LHCN-M2 (cell line): Measurements from ENCODE around the gene SERINC5. TPM values are rescaled to one million over a fixed set of nuclear protein-coding genes. Genes with fewer than 3 reads are reported as not detected.
"Not testable (repeated sequence)": the region's sequence is repeated elsewhere in the genome, so short reads cannot be mapped to it uniquely, and the experiment has no call there.

ENCODE experiments used
- DNase-seq: peaks from one replicate; pipeline ENCODE4 v3.0.0-alpha.2; 2012; ENCODE audit warnings: low read depth
- total RNA-seq: library from RNA; depleted of rRNA; stranded (reverse); fragments of >200 nt; gene quantifications from 2 replicates; pipeline ENCODE4 v1.2.3, GENCODE V29; 2014

Gene SERINC5
- total RNA-seq, 1 experiment from 2014 or later = 15.6 TPM

DNA sequence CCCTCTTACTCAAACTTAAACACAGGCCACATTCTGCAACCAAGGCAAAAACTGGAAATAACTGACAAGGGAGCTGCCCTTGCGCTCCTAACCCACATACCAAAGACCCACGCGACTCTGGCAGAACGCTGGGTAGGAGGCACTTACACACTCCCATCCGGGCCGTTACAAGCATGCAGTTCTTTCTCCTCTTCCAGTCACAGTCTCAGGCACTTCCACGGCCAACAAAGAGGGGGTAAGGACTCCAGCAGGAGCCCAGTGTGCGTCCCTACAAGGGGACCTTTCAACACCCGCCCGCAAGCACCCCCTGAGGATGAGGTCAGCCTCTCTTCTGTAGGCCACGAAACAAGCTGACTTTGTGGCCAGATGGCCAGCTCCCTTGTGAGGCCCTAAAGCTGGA, 57.4 kb downstream of the SERINC5 start:
- no peak for DNase-seq

DNA sequence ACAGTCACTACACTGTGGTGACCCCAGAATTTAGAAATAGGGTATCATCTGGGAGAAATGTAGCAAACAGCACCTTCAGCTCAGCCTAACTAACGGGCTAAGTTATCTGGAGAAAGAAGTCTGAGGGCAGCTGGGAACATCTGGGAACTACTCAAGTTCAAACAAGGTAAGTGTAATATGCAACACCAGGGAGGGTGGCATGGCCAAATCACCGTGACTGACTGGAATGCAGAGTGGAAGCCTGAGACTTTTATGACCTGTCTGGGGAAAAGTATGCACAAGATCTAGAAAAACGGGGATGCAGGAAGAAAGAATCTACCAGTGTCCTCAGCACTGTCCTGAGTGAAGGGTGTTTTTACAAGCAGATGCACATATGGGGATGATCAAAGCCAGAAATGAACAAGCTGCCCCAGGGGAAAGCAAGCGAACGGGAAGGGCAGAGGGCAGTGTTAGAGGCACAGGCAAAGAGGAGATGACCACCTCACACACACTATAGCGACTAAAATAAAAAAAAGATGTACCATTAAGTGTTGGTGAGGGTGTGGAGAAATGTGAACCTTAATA, 59.9 kb downstream of the SERINC5 start:
- no peak for DNase-seq

DNA sequence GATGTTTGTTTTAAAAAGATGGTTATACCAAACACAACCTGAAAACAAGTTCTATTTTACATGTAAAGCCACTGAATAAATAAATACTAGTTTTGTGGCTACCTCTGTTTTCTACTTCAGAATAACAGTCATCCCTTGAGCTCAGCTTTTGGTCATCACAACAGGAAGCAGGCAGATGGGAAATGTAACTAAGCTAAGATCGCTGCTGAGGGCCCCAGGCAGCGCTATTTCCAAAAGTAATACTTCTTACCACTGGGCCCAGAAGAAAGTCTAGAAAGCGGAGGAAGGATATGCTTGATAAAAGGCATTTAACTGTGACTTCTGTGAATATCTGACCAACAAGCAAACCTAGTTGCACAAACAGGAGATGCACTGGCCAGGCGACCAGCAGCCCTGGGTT, 61.4 kb downstream of the SERINC5 start:
- no peak for DNase-seq

DNA sequence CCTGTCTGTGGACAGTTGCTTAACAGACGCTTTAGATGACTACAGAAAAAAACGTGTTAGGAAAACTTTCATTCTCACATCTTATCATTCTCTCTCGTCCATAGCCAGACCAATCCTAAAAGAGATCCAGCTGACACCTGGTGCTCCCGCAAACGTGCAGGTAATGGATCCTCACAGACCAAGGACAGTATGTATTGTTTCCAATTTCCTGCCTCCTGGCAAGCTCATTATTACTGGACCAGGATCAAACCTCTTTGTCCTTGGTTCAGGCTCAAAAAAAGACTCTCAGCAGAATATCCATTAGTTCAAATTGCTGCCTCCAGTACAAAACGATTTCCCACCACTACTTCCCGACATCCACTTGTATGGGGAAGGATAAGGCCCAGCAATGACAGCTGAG, 62.4 kb downstream of the SERINC5 start:
- no peak for DNase-seq

DNA sequence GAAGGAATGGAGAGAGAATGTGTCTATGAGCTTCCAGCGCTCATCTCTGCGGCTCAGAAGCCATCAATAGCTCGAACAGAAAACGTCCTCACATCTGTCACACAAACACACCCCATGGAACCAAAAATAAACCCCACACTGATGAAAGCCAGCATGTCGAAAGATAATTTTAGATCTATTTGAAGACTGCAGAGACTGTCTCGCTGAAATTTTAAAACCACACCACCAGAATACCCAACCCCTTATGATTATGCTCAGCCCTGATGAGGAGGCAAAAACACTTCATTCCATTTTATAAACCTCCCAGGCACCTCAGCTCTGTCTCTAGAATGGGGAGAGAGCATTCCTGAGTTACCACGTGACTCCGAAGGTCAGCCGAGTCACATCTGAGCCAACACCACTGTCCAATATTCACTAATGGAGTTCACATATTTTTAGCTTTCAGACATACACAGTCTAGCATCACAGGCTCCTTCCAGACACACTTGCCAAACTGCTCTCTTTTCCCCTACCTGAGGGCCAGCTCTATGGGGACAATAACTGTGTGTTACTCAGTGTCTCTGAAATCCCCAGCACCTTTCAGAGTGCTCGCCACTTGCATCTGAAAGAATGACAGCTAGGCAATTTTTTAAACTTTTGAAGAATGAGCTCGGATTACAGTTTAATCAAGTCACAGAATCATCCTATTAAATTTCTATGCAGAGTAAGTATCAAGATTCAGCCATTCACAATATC, 63.2 kb downstream of the SERINC5 start:
- peak; percentile 43 for DNase-seq

DNA sequence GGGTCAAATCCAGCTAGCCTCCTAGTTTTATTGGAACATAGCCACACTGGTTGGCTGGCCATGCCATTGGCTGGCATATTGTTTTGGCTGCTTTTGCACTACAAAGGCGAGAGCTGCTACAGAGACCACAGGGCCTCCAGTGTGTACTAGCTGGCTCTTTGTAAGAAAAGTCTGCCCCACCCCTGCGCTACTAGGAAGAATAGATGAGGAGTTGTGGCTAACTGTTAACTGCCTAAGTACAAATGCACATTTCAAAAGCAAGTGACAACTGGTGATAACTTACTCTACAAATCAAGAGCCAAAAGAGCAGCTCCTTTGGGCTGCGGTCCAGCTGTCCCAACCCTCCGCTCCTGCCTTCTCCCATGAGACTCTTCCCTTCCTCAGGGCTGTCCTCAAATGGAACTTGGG, 63.9 kb downstream of the SERINC5 start:
- DNase-seq = peak; percentile 32

DNA sequence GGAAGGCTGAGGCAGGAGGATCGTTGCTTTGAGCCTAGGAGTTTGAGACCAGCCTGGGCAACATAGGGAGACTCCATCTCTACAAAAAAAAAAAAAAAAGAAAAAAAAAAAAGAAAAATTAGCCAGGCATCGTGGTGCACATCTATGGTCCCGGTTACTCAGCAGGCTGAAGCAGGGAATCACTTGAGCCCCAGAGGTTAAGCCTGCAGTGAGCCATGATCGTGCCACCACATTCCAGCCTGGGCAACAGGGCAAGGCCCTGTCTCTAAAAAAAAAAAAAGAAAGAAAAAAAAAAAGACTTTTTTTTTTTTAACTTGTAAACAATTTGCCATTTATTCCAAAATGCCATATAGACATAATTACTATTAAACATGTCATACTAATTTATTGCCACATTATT, 64.5 kb downstream of the SERINC5 start:
- no peak for DNase-seq

DNA sequence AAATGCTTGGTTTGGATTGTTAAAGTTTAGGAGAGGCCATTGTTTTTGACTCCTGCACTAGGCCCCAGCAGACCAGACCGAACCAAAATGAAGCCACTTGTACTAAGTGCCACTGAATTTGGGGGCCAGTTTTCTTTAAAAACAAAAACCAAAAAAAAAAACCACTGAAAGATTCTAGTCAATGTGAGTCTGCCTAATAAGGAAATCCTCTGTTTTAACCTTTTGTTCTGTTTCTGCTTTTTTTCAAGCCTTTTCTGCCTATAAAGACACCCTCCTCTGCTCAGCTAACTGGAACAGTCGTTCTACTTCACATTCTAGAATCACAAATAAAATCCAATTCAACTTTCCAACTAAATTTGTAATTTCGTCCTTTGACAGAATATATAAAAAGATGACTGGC, 64.9 kb downstream of the SERINC5 start:
- DNase-seq = no peak

DNA sequence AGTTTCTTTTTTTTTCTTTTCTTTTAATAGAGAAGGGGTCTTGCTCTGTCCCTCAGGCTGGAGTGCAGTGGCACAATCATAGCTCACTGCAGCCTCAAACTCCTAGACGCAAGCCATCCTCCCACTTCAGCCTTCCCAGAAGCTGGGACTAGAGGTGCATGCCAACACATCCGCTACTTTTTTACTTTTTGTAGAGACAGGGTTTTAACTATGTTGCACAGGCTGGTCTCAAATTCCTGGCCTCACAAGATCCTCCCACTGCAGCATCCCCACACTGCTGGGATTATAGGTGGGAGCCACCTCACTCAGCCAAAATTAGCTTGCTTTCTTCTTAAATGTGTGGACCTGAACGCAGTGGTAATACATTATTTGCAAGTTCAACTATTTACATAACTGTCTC, 66.1 kb downstream of the SERINC5 start:
- DNase-seq = no peak

DNA sequence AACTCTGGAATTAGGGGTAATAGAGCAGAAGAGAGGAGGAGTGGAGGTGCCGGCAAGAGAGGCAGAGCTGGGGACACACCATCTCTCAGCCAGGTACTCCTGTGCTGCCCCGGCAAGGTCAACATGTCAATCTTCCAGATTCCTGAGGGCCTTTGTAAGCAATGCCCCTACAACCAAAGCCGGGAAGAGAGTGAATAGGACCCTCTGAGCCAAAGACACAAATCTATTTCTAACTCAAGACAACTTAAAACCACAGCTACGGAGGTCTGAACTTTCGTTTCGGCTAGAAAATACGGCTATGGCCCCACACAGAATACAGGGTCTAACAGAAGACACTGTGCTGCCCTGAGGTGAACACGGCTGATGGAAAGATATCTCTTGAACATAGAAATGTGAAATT, 66.6 kb downstream of the SERINC5 start:
- no peak for DNase-seq

DNA sequence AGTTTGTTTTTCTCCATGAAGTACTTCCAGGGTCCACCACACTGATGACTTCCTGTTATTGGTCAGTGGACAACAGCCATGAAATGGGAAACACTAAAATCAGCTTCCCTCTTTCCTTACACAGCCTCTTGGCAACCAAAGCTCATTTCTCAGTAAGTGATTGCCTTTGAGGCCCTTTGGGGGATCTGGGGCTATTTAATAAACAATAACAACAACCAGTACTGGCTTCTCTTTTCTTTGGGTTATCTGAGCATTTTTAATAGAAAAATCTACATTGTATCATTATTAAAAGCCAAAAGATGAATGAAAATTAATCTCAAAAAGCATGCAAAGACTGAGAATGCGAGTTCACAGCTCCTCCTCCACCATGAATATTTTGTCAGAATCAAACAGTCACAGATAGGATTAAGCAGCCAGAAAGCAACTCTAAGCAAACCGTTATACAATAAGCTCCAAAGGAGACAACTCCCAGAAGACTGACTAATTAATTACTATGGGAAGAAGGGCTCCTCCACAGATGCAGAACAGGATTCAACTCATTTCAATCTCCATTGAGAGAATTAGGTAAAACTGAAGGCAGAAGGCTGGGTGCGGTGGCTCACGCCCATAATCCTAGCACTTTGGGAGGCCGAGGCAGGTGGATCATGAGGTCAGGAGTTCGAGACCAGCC, 68.3 kb downstream of the SERINC5 start:
- DNase-seq = no peak

DNA sequence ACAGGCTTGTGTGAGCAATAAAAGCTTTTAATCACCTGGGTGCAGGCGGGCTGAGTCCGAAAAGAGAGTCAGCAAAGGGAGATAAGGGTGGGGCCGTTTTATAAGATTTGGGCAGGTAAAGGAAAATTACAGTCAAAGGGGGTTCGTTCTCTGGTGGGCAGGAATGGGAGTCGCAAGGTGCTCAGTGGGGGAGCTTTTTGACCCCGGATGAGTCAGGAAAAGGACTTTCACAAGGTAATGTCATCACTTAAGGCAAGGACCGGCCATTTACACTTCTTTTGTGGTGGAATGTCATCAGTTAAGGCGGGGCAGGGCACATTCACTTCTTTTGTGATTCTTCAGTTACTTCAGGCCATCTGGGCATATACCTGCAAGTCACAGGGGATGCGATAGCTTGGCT, 70.3 kb downstream of the SERINC5 start:
- DNase-seq = not testable (repeated sequence)

DNA sequence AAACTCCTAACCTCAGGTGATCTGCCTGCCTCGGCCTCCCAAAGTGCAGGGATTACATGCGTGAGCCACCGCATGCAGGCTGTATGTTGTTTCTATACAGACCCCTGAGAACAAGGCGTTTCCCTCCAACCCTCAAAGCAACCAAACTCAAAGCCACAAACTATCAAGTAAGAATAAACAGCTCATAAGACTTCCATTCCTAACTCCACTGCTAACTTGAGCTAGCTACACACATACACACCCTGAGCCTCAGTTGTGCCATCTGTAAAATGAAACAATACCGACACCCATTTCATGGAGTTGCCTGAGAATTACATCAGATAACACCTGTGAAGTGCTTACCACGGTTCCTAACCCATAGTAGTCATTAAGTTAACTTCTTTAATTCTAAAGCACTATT, 70.8 kb downstream of the SERINC5 start:
- DNase-seq = no peak

DNA sequence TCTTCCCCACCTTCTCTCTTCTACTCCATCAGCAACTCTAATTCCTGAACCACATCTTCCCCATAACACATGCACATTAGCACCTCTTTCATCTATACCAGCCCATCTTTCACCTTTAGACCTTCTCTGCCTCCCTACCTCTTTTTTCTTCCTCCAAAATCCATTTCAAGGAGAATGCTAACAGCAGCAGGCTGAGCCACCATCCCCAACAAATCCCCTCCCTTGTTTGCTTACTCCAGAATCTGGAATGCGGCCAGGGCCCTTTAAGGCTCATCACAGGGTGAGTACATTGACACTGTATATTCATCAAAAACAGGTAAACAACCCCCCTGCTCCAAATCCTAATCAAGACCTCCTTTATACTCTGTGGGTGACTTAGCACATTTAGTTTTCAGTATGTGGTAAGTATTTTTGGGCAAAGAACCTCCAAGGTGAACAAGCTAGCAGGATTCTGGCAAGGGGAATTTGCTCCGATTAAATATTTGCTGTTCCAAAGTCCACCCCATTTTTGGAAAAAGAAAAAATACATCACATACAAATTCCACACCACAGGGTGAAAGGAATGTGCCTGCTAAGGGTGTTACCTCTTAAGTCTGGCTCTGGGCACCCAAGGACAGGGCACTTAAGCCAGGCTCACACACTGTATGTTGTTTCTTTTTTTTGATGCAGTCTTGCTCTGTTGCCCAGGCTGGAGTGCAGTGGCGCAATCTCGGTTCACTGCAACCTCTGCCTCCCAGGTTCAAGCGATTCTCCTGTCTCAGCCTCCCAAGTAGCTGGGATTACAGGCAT, 71.4 kb downstream of the SERINC5 start:
- DNase-seq = no peak

DNA sequence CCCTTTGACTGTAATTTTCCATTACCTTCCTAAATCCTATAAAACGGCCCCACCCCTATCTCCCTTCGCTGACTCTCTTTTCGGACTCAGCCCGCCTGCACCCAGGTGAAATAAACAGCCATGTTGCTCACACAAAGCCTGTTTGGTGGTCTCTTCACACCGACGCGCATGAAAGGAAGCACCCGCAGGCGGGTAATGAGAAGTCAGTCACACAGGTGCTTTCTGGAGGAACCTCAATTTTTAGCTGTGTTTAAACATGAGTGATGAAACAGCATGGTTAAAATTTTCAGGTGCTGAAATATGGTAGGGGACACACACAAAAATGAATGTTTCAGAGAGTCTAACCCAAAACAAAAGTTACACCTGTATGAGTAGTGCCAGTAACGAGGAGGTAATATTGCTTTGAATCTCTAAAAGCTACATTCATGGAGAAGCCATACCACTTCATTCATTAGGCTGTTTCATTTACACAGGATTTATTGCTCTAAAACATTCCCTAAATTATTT, 72.1 kb downstream of the SERINC5 start:
- DNase-seq = not testable (repeated sequence)

DNA sequence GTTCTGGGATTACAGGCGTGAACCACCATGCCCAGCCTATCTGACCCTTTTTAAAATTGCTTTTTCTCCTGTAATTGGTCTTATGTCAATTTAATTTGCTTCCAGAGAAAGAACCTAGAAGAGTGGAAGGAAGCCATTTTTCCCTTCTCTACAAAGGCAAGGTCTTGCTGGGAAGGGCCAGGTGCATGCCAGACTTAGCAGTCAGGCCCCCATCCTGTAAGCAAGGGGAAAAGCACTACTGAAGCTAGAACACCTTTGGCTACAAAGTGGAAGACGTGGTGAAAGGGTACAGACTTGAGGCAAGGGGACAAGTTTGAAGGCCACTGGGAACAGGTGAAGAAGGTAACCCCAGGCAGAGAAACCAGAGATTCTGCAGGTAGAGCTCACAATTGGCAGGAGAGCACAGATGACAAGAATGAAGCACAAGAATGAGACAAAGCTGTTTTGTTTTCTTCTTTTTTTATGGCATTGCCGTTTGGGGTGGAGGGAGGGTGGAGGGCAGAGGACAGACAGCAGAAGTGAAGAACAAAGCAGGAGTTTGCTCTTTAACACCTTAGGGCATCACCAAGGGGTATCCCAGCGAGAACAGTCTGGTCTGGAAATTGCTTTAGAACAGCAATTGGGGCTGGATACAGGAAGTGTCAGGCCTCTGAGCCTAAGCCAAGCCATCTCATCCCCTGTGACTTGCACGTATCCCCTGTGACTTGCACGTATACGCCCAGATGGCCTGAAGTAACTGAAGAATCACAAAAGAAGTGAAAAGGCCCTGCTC, 72.9 kb downstream of the SERINC5 start:
- DNase-seq = no peak

DNA sequence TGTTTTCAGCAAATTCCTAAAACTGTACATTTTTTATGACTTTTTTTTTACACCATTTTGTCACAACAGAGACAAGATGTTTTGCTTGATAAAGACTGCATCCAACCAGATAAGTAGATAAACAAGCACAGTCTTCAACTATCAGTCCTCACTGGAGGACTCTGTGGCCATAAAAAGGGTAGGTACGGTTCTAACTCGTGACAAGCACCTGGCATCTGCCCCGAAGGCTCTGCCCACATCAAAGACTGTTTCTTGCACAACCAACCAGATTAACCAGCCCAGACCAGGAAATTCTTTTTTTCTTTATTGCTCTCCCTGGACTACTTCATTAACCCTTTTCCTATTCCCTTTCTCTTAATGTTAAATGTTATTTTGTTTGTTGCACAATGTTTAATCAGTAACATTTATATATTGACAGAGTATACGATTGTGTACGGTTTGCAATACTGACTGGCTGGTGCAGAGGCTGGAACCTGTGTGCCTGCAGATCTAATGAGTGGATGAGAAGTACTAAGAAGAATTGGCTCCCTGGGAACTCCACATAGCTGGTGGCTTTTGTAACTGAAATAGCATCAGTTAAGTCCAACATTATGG, 74.1 kb downstream of the SERINC5 start:
- no peak for DNase-seq

DNA sequence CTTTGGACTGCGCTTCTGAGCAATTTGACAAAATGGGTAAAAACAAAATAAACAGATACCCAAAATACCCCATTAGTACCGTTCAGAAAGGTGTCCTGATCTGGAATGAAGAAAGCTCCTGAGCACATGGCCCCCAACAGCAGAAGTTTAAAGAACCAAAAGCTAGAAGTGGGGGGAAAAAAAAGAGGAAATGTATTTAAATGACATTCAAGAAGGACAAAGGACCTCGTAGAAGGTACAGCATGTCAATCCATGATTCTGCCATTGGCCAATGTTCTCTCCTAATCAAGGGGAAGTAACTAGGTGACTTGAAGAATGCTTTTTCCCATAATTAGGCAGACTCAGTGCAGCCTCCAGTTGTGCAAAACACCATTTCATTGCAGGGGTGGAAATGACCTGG, 78.6 kb downstream of the SERINC5 start:
- no peak for DNase-seq

DNA sequence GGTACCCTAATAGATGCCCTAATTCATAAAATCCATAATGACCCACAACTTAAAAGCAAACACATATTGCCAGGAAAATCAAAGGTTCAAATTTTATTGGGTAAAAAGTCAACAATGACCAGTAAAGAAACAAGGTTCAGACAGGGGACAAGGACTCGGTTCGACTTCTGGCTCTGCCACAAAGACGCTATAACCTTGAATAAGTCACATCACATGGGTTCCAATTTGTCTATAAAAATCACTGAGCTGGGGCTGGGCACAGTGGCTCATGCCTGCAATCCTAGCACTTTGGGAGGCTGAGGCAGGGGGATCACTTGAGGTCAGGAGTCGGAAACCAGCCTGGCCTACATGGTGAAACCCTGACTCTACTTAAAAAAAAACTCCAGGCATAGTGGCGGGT, 80.5 kb downstream of the SERINC5 start:
- no peak for DNase-seq

DNA sequence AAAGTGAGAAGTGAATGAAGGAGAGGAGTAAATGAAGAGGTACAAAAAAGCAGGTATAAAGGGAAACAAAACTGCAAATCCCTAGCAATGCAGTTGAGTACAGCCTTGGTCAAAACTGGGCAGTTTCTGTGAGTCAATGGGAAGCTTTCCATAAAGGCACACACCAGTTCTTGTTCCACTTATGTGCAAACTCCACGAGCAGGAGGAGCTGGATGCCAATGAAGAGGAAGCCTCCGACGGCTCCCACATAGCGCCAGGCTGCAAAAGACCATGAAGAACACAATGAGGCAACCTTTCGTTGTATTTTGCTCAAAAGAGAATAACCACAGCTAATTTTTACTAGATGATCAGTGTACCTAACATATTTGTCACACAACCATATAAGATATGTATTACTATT, 81.1 kb downstream of the SERINC5 start:
- DNase-seq = no peak
